GM19023 (cell line): Measurements from ENCODE around the gene TBPL2.
"Not testable (repeated sequence)": the region's sequence is repeated elsewhere in the genome, so short reads cannot be mapped to it uniquely, and the experiment has no call there.

Source experiments
- ATAC-seq: cut with Tn5 transposase; IDR thresholded peaks from one replicate; pipeline ENCODE4 v1.9.1; 2021; ENCODE audit warnings: mild to moderate bottlenecking, moderate library complexity; ENCODE audit not compliant: unreplicated experiment

TBPL2 gene

DNA sequence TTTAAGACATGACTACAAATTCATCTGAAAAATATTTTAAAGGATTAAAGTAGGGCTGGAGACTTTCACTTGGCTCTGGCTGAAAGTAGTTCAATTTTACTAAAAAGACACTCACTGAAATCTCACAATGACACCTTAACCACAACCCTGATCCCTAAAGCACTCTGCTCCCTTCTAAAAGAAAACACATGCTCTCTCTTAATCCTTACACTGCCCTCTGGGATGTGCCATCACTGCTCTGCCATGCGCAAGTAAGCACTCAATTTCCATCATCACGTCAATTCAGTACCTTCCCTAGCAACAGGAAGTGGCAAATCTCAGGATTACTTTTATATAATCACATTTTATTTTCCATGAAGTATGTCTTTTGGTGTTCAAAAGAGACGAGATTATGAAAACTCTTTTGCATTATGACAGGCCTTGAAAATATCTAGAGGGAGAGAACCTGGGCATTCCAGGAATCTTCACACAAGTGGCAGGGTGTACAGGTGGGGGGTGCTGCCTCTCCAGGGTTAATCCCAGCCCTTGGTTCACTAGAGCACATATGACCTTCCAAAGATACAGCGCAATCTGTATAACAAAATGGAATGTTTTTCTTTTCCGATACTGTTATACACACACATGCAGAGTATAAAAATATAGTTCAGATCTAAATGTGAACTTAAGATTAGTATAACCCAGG is 36.1 kb downstream of the TBPL2 start:
- no peak for ATAC-seq

DNA sequence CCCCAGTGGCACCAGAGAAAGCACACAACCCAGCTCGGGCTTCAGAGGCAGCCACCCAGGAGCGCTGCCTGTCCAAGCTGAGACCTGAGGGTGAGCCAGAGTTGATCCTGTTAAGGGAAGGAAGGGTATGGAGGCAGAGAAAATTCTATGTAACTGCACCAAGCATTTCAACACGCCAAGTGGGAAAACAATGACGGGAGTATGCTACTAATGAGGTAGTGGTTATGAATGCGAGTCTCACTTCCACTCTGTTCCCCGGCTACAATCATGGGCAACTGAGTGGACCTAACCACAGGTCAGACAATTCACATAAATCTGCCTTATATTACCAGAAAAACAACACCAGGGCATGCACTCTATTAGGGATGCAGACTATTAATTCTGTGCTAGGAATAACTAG is 38.7 kb downstream of the TBPL2 start:
- no peak for ATAC-seq

DNA sequence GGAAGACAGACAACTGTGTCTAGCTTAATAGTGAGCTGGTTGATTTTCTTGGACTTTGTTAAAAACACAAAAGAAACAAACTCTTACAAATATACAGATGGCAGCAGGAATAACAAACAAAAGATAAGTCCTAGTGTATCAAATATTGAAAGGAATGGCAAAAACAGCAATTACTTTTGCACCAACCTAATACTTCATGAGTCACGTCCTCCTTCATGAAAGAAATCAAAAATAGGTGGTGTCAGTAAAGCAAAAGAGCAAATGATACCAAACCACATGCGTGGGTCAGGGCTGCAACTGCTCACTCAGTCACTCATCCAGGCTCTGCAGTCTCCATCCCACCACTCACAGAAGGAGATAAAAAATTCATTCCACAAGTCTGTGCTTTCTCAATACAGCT is 40.6 kb downstream of the TBPL2 start:
- no peak for ATAC-seq

GRCh38 chr14:55399183-55399582 is 41.2 kb downstream of the TBPL2 start:
- ATAC-seq = no peak

DNA sequence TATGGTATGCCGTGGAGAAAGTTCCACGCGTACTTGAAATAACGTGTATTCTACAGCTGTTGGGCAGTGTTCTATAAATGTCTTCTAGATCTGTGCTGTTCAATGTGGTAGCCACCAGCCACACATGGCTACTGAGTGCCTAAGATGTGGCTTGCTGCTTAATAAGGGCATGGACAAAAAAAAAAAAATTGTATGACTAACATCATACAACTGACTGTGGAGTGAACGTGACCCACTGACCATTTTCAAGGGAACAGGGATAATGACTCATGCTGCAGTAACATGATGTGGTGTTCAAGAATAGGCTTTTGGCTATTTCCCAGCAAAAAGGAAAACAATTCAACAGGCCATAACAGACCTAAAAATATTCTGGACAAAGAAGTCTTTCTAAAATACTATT is 41.7 kb downstream of the TBPL2 start:
- ATAC-seq = no peak

DNA sequence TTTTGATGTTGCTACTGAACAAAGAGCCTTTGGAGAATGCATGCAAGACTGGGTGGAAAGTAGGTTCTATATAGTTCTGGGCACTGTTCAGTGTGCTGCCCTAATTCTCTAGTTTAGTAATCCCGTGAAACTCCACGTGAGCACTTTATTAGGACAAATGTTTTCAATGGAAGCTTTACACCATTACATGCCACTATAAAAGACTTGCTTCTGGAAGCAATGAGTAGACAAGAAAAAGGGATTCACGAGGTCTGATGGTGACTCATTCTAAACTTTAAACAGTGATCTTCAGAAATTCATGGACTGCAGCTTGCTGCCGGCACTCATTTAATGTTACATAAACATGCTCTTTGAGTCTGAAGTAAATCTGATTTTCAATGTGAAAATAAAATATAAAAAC is 51.1 kb downstream of the TBPL2 start:
- no peak for ATAC-seq

DNA sequence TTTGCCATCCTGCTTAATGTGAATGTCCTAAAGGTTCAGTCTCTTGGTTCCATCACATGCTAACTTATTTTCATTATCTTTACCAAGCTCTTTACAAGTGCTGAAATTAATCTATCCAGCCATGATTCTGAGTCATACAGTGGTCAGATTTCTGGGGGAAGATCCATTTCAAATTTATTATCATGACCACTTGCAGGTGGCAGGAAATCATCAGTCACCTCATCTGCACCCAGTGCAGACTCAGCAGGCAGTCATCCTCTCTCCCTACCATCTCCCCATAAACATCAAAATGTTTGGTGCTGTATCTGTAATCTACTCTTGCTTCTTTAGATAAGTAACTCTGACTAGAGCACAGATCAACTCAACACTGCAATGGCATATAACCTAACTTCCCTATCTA is 52.3 kb downstream of the TBPL2 start:
- ATAC-seq = no peak

GRCh38 chr14:55387121-55387520 is 53.3 kb downstream of the TBPL2 start:
- ATAC-seq = no peak

- no peak for ATAC-seq
Measured at GRCh38 chr14:55386037-55386808, 54.2 kb downstream of the TBPL2 start.

DNA sequence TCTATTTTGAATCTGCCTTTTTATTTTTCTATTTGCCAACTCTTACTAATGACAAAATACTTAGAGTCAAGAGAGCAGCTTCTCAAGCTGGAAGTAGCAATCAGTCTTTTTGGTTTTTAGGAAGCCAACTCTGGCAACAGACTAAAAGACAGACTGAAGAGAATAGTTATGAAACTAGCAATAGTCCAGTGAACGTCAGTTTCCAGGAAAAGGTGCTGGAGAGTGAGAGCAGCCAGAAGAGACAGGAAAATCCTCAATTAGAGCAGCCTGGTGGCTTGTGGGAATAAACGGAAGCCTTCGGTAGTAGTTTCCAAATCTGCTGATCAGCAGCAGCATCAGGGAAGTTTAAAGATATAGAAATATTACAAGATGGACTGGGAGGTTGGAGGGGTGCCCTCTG is 55.9 kb downstream of the TBPL2 start:
- ATAC-seq = no peak

GRCh38 chr14:55383541-55384140 is 56.8 kb downstream of the TBPL2 start:
- ATAC-seq = no peak

DNA sequence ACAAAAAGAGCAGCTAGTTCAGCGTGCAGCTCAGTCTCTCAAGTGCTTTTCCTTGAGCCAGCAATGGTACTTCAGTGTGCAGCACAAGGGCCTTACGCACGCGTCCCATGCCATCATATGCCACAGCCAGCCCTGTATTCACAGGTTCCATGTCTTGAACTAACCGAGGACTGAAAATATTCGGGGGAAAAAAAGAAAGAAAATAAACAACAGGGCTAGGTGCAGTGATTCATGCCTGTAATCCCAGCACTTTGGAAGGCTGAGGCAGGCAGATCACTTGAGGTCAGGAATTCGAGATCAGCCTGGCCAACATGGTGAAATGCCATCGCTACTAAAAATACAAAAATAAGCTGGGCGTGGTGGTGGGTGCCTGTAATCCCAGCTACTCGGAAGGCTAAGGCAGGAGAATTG is 57.4 kb downstream of the TBPL2 start:
- ATAC-seq = not testable (repeated sequence)

- no peak for ATAC-seq
Measured at GRCh38 chr14:55382483-55382882, 57.9 kb downstream of the TBPL2 start.

DNA sequence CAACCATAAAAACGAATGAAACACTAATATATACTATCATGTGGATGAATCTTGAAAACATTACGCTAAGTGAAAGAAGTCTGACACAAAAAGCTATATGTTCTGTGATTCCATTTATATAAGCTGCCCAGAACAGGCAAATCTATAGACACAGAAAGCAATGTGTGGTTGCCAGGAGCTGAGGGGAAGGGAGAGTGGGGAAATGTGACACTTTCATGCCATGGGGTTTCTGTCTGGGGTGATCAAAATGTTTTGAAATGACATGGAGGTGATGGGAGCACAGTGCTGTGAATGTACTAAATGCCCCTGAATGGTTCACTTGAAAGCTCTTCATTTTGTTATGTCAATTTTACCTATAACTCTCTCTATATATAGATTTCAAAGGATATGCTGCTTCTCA is 58.9 kb downstream of the TBPL2 start:
- ATAC-seq = no peak

DNA sequence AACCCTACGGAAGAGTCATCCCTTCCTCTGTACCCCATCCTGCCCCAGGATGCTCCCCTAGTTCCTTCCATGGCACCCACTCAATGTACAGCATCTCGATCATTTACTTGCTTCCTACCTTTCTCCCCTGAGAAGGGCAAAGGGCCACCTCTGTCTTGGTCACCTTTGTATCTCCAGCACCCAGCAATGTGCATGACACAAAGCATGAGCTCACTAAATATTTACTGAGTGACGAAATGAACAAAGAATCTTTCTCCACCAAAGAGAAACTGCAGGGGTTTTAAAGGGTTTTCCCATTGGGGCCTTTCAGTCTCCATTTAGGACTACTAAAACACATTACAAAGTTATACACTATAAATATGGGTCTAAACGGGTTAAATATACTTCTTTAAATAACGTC is 59.4 kb downstream of the TBPL2 start:
- ATAC-seq = no peak

GRCh38 chr14:55377236-55377635 is 63.2 kb downstream of the TBPL2 start:
- ATAC-seq = no peak

GRCh38 chr14:55374771-55375170 is 65.6 kb downstream of the TBPL2 start:
- ATAC-seq = no peak

DNA sequence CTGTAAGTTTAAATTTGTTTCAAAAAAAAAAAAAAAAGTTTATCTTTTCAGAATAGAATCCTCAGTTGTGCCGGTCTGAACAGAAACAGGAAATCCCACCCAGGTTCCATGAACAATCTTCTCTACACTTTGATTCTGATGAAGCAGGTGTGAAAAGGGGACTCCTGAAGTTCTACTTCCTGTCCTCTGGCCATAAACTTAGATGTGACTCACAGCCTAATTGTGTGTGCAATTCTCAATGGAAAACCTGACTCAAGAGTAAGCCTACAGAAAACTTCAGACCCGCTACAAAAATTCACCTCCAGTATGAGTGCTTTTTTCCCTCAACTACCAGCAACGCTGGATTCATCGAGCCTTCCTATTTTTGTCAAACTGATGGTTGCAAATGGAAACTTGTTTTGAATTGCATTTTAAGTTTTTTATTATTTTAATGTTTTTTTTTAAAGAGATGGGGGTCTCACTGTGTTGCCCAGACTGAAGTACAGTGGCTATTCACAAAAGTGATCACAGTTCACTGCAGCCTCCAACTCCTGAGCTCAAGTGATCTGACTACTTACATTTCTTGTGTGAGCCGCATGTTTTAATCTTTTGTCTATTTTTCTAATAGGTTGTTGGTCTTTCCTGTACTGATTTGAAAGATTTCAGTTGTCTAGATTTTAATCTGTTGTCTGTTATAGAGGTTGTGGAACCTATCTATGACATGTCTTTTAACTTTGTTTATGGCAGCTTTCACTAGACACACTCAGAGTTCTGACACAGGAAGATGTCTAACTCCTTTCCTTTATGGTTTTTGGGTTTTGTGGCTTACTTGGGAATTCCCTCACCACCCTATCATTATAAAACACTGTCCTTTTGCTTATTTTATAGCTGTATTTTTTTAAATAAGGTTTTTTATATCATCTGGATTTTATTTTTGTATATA is 66.4 kb downstream of the TBPL2 start:
- no peak for ATAC-seq

DNA sequence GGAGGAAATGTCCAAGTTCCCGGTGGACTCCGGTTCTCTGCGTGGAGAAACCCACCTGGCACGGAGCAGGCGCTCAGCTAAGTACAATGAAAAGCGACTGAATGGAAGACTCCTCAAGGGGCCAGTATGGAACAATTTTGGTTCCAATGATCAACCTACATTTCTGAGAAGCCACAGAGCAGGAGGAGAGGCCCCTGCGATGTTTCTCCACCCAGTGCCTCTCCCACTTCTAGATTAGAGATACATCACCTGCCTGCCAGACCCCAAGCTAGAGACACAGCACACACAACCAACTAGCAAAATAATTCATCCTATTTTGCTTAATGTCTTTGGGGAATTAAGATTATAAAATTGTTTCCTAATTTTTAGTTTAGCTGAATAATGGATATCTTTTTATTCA is 67.6 kb downstream of the TBPL2 start:
- ATAC-seq = no peak

DNA sequence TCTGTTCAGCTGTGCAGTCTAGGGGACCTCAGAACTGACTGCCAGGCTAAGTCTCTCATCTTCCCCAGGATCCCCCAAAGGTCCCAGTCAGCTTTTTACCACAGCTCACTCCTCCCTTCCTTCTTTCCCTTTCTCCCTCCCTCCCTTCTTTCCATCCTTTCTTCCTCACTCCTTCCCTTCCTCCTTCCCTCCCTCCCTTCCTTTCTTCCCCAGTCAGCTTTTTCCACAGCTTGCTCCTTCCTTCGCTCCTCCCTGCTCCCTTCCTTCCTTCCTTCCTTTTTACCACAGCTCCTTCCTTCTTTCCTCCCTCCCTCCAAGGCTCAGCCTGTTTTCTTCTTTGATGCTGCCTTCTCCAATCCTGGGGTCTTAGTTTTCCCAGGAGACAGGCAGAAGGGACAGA is 68.0 kb downstream of the TBPL2 start:
- ATAC-seq = no peak

DNA sequence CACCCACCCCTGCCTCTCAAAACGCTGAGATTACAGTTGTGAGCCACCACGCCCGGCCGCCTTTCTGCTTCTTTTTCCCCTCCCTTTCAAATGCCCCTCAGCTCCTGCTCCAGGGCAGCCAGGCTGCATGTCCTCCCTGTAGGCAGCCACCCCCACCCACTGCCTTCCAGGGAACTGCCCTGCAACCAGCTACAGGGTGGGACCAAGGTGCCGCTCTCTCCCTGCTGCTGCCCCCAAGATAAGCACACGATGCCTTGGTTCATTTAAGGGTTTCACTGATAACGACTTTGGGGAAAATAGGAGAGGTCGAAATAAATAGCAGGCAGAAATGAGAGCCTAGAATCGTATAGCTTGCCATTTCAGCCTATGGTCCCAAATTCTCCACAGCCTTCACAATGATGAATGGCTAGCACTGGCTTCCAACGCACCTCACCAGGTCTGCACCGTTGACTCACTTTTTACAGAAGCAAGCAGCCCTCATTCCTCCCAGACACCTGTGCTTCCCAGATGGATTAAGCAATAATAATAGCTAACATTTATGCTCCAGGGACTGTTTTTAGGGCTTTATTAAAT is 69.4 kb downstream of the TBPL2 start:
- ATAC-seq = no peak
